Keratinocyte (primary cell): Measurements from ENCODE around the gene CMTM7. TPM values are rescaled to one million over a fixed set of nuclear protein-coding genes. Genes with fewer than 3 reads are reported as not detected.

Experiments
- DNase-seq: peaks from one replicate; pipeline ENCODE4 v3.0.0-alpha.2; 2011; ENCODE audit warnings: low read depth, missing footprints, low spot score
- FAIRE-seq: peaks from 2 replicates; lab custom pipeline; 2011; peaks lifted over from hg19 to GRCh38; lab: Jason Lieb, UNC
- H2AFZ ChIP-seq: 2 replicates; pipeline ENCODE4 v1.6.0; 2012; ENCODE audit warnings: low read length, control low read depth, inconsistent platforms; ENCODE audit not compliant: control insufficient read depth
- H3K27ac ChIP-seq: 2 replicates; pipeline ENCODE4 v1.5.1; 2011; ENCODE audit warnings: low read length; ENCODE audit not compliant: control insufficient read depth, insufficient read depth
- H3K27me3 ChIP-seq: 3 replicates; pipeline ENCODE4 v1.6.0; 2011; ENCODE audit warnings: low read length; ENCODE audit not compliant: control insufficient read depth, insufficient read depth; ENCODE audit errors: extremely low read depth
- H3K36me3 ChIP-seq, 2 experiments: 2 replicates in 1 of 2; 3 replicates in 1 of 2; pipeline ENCODE4 v1.5.1; 2011; ENCODE audit warnings: low read length in 2 of 2, mild to moderate bottlenecking in 1 of 2; ENCODE audit not compliant: control insufficient read depth in 2 of 2, insufficient read depth in 2 of 2; ENCODE audit errors: extremely low read depth in 1 of 2
- H3K4me1 ChIP-seq: 3 replicates; pipeline ENCODE4 v1.5.1; 2011; ENCODE audit warnings: low read length; ENCODE audit not compliant: control insufficient read depth, insufficient read depth; ENCODE audit errors: extremely low read depth
- H3K4me2 ChIP-seq: 3 replicates; pipeline ENCODE4 v1.6.0; 2011; ENCODE audit warnings: low read depth, low read length; ENCODE audit not compliant: control insufficient read depth, insufficient read depth; ENCODE audit errors: extremely low read depth
- H3K4me3 ChIP-seq, 3 experiments: fragments of 200-600 bp in 1 of 3; sonication (generic) in 1 of 3; 2 replicates in 2 of 3; 3 replicates in 1 of 3; pipeline ENCODE4 v1.5.1; 2011 to 2016; ENCODE audit warnings: low read length in 3 of 3, mild to moderate bottlenecking in 3 of 3, control low read depth in 2 of 3, inconsistent platforms in 1 of 3, low read depth in 1 of 3, mixed read lengths in 1 of 3, mixed run types in 1 of 3, moderate library complexity in 1 of 3; ENCODE audit not compliant: control insufficient read depth in 2 of 3, insufficient read depth in 2 of 3; ENCODE audit errors: extremely low read depth in 1 of 3
- H3K79me2 ChIP-seq: 2 replicates; pipeline ENCODE4 v1.6.0; 2012; ENCODE audit warnings: low read length; ENCODE audit not compliant: control insufficient read depth, insufficient read depth
- H3K9ac ChIP-seq: 3 replicates; pipeline ENCODE4 v1.6.0; 2011; ENCODE audit warnings: low read length; ENCODE audit not compliant: control insufficient read depth, insufficient read depth; ENCODE audit errors: extremely low read depth
- H3K9me1 ChIP-seq: 3 replicates; pipeline ENCODE4 v1.6.0; 2011; ENCODE audit warnings: low read length; ENCODE audit not compliant: control insufficient read depth, insufficient read depth; ENCODE audit errors: extremely low read depth
- H3K9me3 ChIP-seq: 2 replicates; pipeline ENCODE4 v1.5.1; 2012; ENCODE audit warnings: low read depth, low read length; ENCODE audit not compliant: control insufficient read depth
- H4K20me1 ChIP-seq: 3 replicates; pipeline ENCODE4 v1.6.0; 2011; ENCODE audit warnings: low read length; ENCODE audit not compliant: control insufficient read depth, insufficient read depth; ENCODE audit errors: extremely low read depth
- EZH2 ChIP-seq: IDR thresholded peaks from one replicate; pipeline ENCODE4 v1.6.1; 2012; ENCODE audit warnings: inconsistent platforms, mild to moderate bottlenecking, low read length, moderate library complexity
- dilution Hi-C: fragments of 300-500 bp; cut with MboI; formaldehyde crosslinking; loops from one replicate; pipeline ENCODE4 v1.7.0; 2020; ENCODE audit warnings: low sequenced_read_pairs; ENCODE audit not compliant: extremely low pct_ligation_motif_present
- polyA plus RNA-seq, 5 experiments: library from polyadenylated mRNA; depleted of rRNA in 3 of 5; stranded (reverse) in 3 of 5; stranded (forward) in 1 of 5; unstranded in 1 of 5; fragments of >200 nt; gene quantifications; 1 replicate in 1 of 5; 2 replicates in 3 of 5; 3 replicates in 1 of 5; pipeline versions ENCODE4 v1.2.1 to v1.2.3, GENCODE V29; 2011 to 2012; ENCODE audit warnings: missing spikeins in 2 of 5, low read depth in 1 of 5, low replicate concordance in 1 of 5
- TF ChIP-seq, protein P1 (sequence below), 3 experiments: IDR thresholded peaks in 1 of 3; conservative IDR thresholded peaks in 1 of 3; optimal IDR thresholded peaks in 1 of 3; 2 replicates in 2 of 3; 3 replicates in 1 of 3; pipeline versions ENCODE3 to v1.5.1; 2011; ENCODE audit warnings: low read length in 3 of 3, mild to moderate bottlenecking in 3 of 3, moderate library complexity in 2 of 3, control low read depth in 1 of 3, inconsistent platforms in 1 of 3; ENCODE audit not compliant: insufficient read depth in 2 of 3; ENCODE audit errors: extremely low read depth in 1 of 3

Gene CMTM7
- polyA plus RNA-seq, 1 donor (not counting 4 experiments of a cell fraction or from before 2014, with no cell fraction given) = 47.2 TPM

DNA sequence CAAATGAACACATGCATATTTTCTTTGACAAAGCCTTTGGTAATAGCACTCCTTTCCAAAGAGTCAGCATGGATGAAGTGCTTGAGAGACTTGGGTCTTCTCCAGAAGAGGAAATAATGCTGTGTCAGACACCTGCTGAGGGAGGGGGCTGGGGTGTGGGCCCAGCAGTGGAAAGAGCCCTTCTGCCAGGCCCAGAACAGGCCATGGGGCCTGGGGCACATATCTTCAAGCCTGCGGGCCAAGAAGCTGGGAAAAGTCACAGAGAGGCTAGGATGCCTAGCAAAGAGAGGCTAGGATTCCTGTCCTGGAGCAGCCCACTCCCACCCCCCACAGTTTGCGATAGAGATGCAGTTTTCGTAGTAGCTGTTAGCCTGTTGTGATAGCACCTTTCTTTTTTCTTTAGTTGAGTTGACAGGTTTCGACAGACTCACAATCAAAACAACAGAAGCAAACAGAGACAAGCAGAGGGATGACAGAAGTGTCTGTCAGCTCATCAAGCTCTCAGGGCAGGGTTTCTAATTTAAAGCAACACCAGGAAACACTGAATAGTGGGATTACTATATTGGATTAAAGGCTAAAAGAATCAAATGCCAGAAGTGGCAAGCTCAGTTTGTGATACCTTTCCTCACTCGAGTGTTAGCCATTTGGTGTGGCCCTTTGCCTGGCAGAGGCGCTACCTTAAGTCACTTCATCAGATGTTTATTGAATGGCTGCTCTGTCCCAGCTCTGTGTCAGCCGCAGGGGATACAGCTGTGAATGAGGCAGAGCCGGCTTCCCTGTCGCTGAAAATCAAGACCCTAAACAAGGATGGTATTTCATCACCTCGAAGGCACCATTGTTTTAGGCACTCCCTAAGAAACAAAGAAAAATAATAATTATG lies 19.0 kb downstream of the CMTM7 start:
- no peak overlapping the region for H2AFZ ChIP-seq
- no peaks in the 10 kb centered on the region for H3K27me3 ChIP-seq
- H3K4me2 ChIP-seq = no peak overlapping the region
- no peak overlapping the region for H3K9ac ChIP-seq
- H3K36me3 ChIP-seq = peaks cover 1 to 12% of the 10 kb centered on the region in 2 experiments
- FAIRE-seq = peak; percentile 69
- DNase-seq = no peak
- no peaks in the 10 kb centered on the region for H4K20me1 ChIP-seq
- H3K79me2 ChIP-seq = peaks cover 65% of the 10 kb centered on the region
- H3K4me1 ChIP-seq = peaks cover 54% of the 10 kb centered on the region
- no peak overlapping the region for H3K27ac ChIP-seq
- TF ChIP-seq, protein P1, sequence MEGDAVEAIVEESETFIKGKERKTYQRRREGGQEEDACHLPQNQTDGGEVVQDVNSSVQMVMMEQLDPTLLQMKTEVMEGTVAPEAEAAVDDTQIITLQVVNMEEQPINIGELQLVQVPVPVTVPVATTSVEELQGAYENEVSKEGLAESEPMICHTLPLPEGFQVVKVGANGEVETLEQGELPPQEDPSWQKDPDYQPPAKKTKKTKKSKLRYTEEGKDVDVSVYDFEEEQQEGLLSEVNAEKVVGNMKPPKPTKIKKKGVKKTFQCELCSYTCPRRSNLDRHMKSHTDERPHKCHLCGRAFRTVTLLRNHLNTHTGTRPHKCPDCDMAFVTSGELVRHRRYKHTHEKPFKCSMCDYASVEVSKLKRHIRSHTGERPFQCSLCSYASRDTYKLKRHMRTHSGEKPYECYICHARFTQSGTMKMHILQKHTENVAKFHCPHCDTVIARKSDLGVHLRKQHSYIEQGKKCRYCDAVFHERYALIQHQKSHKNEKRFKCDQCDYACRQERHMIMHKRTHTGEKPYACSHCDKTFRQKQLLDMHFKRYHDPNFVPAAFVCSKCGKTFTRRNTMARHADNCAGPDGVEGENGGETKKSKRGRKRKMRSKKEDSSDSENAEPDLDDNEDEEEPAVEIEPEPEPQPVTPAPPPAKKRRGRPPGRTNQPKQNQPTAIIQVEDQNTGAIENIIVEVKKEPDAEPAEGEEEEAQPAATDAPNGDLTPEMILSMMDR (optimal IDR thresholded peaks at IDR 0.05 in 1 of 3, IDR thresholded peaks at IDR 0.05 in 1 of 3, conservative IDR thresholded peaks at IDR 0.05 in 1 of 3; ENCODE audit: extremely low read depth in 1 of 3, insufficient read depth in 2 of 3, low read length in 3 of 3) = no peak
- no peak for TF ChIP-seq EZH2
- no peak overlapping the region for H3K4me3 ChIP-seq
- dilution Hi-C loops = no loop called here
- no peaks in the 10 kb centered on the region for H3K9me1 ChIP-seq
- no peaks in the 10 kb centered on the region for H3K9me3 ChIP-seq

DNA sequence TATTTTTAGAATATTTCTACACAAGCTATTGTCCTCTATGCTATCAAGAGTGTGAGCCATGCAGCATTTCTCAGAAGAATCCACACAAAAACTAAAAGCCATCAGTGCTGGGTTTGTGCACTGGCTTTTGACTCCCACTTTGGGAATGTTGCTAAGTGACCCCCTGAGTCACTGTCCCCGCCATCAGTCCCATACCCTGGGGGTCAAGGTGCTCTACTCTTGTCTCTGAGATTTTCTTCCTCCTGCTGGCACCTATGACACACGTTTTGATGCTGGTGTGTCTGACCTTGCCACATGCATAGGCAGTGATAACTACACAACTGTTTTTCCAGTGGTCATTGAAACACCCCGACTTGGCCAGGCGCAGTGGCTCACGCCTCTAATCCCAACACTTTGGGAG lies 19.8 kb downstream of the CMTM7 start:
- DNase-seq (no peak), FAIRE-seq (no peak)
- Histone ChIP-seq H3K4me3 (no peak overlapping the region), H3K27ac (no peak overlapping the region), H2AFZ (no peak overlapping the region), H3K36me3 (peaks cover 1 to 12% of the 10 kb centered on the region in 2 experiments), H3K9ac (no peak overlapping the region), H3K27me3 (no peaks in the 10 kb centered on the region), H3K9me1 (no peaks in the 10 kb centered on the region), H3K4me1 (peaks cover 53% of the 10 kb centered on the region), H4K20me1 (no peaks in the 10 kb centered on the region), H3K79me2 (peaks cover 65% of the 10 kb centered on the region), H3K4me2 (no peak overlapping the region), H3K9me3 (no peaks in the 10 kb centered on the region)
- no peak for TF ChIP-seq EZH2
- TF ChIP-seq, protein P1 (optimal IDR thresholded peaks at IDR 0.05 in 1 of 3, IDR thresholded peaks at IDR 0.05 in 1 of 3, conservative IDR thresholded peaks at IDR 0.05 in 1 of 3; ENCODE audit: extremely low read depth in 1 of 3, insufficient read depth in 2 of 3, low read length in 3 of 3) = no peak
- dilution Hi-C loops = no loop called here
